Bronchial epithelial cell (primary cell): Measurements from ENCODE around the gene ELP1. TPM values are rescaled to one million over a fixed set of nuclear protein-coding genes. Genes with fewer than 3 reads are reported as not detected.
"Not testable (repeated sequence)": the region's sequence is repeated elsewhere in the genome, so short reads cannot be mapped to it uniquely, and the experiment has no call there.

Experiments
- DNase-seq: peaks from one replicate; pipeline ENCODE4 v3.0.0-alpha.2; 2010; ENCODE audit warnings: low read depth
- FAIRE-seq: peaks from 2 replicates; lab custom pipeline; 2011; peaks lifted over from hg19 to GRCh38; lab: Jason Lieb, UNC
- H3K27me3 ChIP-seq: 2 replicates; pipeline ENCODE4 v1.5.1; 2011; ENCODE audit warnings: low read length; ENCODE audit not compliant: control insufficient read depth, insufficient read depth
- H3K36me3 ChIP-seq: 2 replicates; pipeline ENCODE4 v1.5.1; 2011; ENCODE audit warnings: low read length; ENCODE audit not compliant: control insufficient read depth, insufficient read depth
- H3K4me3 ChIP-seq: 2 replicates; pipeline ENCODE4 v1.5.1; 2011; ENCODE audit warnings: mild to moderate bottlenecking, low read depth, low read length, control low read depth
- total RNA-seq: library from RNA; depleted of rRNA; stranded (reverse); fragments of >200 nt; gene quantifications from 2 replicates; pipeline ENCODE4 v1.2.1, GENCODE V29; 2014
- TF ChIP-seq, protein P1 (sequence below): IDR thresholded peaks from 2 replicates; pipeline ENCODE4 v1.5.1; 2011; ENCODE audit warnings: mild to moderate bottlenecking, moderate library complexity, low read length, control low read depth, inconsistent platforms; ENCODE audit not compliant: insufficient read depth, severe bottlenecking

The ELP1 gene
- total RNA-seq, 1 donor from 2014 or later, result 37.9 TPM

GRCh38 chr9:108854641-108855528 lies 79.0 kb downstream of the ELP1 start:
- TF ChIP-seq, protein P1, sequence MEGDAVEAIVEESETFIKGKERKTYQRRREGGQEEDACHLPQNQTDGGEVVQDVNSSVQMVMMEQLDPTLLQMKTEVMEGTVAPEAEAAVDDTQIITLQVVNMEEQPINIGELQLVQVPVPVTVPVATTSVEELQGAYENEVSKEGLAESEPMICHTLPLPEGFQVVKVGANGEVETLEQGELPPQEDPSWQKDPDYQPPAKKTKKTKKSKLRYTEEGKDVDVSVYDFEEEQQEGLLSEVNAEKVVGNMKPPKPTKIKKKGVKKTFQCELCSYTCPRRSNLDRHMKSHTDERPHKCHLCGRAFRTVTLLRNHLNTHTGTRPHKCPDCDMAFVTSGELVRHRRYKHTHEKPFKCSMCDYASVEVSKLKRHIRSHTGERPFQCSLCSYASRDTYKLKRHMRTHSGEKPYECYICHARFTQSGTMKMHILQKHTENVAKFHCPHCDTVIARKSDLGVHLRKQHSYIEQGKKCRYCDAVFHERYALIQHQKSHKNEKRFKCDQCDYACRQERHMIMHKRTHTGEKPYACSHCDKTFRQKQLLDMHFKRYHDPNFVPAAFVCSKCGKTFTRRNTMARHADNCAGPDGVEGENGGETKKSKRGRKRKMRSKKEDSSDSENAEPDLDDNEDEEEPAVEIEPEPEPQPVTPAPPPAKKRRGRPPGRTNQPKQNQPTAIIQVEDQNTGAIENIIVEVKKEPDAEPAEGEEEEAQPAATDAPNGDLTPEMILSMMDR, result no peak
- Histone ChIP-seq H3K27me3 (no peaks in the 10 kb centered on the region), H3K36me3 (no peaks in the 10 kb centered on the region), H3K4me3 (no peak overlapping the region)
- FAIRE-seq (no peak), DNase-seq (no peak)

DNA sequence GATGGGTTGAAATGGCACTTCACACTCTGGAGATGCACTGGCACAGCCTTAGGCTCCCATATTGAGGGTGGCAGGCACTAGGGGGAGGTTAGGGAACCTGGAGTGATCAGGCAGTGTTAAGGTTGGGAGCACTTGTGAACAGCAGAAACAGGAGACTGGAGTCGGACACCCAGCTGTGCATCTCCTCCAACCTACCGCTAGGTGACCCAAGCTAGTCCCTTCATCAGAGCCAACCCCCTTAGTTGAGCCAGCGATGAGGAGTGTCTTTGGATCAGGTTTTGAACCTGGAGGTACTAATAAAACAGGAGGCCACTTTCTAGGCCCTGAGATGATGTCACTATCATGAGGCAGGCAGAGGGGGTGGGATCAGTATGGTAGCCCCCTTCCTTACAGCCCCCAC lies 79.8 kb downstream of the ELP1 start:
- no peak overlapping the region for H3K4me3 ChIP-seq
- FAIRE-seq, result no peak
- TF ChIP-seq, protein P1, result no peak
- H3K36me3 ChIP-seq, result no peaks in the 10 kb centered on the region
- DNase-seq, result no peak
- H3K27me3 ChIP-seq, result no peaks in the 10 kb centered on the region

GRCh38 chr9:108852079-108852478 lies 81.8 kb downstream of the ELP1 start:
- DNase-seq (no peak), FAIRE-seq (peak; percentile 36)
- TF ChIP-seq, protein P1, result no peak
- H3K36me3 ChIP-seq, result no peaks in the 10 kb centered on the region
- H3K4me3 ChIP-seq, result no peak overlapping the region
- H3K27me3 ChIP-seq, result no peaks in the 10 kb centered on the region

DNA sequence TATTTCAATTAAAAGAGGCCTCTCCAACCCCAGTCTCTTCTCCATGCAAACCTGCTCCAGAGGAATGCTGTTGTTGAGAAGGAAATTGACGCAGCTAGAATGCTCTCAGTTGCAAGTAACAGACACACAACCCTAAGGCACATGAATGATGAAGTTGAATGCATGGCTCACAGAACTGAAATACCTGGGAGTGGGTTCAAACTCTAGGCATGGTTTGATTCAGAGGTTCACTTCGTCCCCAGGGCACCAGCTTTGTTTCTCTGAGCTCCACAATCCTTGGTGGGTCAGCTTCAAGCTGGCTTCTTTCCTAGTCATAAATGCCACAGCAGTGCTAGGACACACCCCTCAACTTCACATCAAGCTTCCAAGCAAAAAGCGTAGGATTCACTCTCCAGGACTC lies 82.8 kb downstream of the ELP1 start:
- FAIRE-seq, result no peak
- H3K4me3 ChIP-seq, result no peak overlapping the region
- TF ChIP-seq, protein P1, result no peak

GRCh38 chr9:108850293-108850897 lies 83.5 kb downstream of the ELP1 start:
- no peak overlapping the region for H3K4me3 ChIP-seq
- no peaks in the 10 kb centered on the region for H3K27me3 ChIP-seq
- FAIRE-seq, result no peak
- TF ChIP-seq, protein P1, result peak; percentile 54
- no peaks in the 10 kb centered on the region for H3K36me3 ChIP-seq
- peak; percentile 58 for DNase-seq

More for the DNA sequence above, 82.8 kb downstream of the ELP1 start:
- no peaks in the 10 kb centered on the region for H3K27me3 ChIP-seq
- no peak for DNase-seq
- no peaks in the 10 kb centered on the region for H3K36me3 ChIP-seq

DNA sequence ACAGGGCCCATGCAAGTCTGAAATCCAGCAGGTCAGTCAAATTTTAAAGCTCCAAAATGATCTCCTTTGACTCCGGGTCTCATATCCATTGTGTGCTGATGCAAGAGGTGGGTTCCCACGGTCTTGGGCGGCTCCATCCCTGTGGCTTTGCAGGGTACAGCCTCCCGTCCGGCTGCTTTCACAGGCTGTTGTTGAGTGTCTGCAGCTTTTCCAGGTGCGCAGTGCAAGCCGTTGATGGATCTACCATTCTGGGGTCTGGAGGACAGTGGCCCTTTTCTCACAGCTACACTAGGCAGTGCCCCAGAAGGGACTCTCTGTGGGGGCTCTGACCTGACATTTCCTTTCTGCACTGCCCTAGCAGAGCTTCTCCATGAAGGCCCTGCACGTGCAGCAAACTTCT lies 85.6 kb downstream of the ELP1 start:
- H3K36me3 ChIP-seq, H3K27me3 ChIP-seq, DNase-seq, H3K4me3 ChIP-seq, FAIRE-seq: not testable (repeated sequence)
